Aortic smooth muscle cell (primary cell): ENCODE data around the gene FAM43A. TPM values are rescaled to one million over a fixed set of nuclear protein-coding genes. Genes with fewer than 3 reads are reported as not detected.

Experiments used
- total RNA-seq: library from RNA; depleted of rRNA; stranded (reverse); fragments of >200 nt; gene quantifications from 2 replicates; pipeline ENCODE4 v1.2.3, GENCODE V29; 2014

FAM43A gene
- total RNA-seq: 7.3 and 8.6 TPM in 2 replicates

GRCh38 chr3:194685718-194686413 is at the start of gene FAM43A:
Gene FAM43A (plus strand): TSS chr3:194685883. CDS start chr3:194686827, 944 bp downstream.

GRCh38 chr3:194671900-194672808 is 13.5 kb upstream of the FAM43A start, which contains the start of gene LSG1:
Gene LSG1 (minus strand): TSS chr3:194672191. CDS start chr3:194672162, 29 bp downstream.

Other genes with a start within 250 kb of the FAM43A start
- 647 and 681 TPM in 2 replicates for gene ATP13A3, start 198.9 kb upstream of the FAM43A start, total RNA-seq
- gene TMEM44, start 52.5 kb upstream of the FAM43A start, total RNA-seq: 21.3 and 21.9 TPM in 2 replicates
- 34.1 and 34.6 TPM in 2 replicates for gene LSG1, start 13.7 kb upstream of the FAM43A start, total RNA-seq